HS-27A (cell line): ENCODE results near the gene RNF144B.
"Not testable (repeated sequence)": the region's sequence is repeated elsewhere in the genome, so short reads cannot be mapped to it uniquely, and the experiment has no call there.

Experiments used
- DNase-seq: peaks from one replicate; pipeline ENCODE4 v3.0.0-alpha.2; 2012; ENCODE audit warnings: low read depth, missing footprints

RNF144B gene

DNA sequence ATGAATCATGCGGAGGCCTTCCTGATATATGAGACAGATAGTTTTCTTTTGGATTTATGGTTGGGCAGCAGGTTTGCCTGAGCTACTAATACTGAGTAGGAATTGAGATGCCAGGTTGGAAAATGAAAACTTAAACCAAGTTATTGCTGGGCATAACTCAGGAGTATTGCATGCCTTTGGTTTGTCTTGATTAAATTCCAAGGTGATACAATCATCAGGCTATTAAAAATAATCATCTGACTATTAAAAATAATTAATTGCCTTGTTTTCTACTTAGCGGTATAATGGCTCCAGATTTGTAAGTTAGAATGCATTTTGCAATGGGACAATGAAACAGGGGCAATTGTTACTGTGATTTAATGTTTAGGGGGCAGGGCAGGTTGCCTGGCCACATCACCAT lies 15.5 kb upstream of the RNF144B start:
- no peak for DNase-seq

- no peak for DNase-seq
Measured at GRCh38 chr6:18380158-18380836, 6.9 kb upstream of the RNF144B start.

- DNase-seq, result no peak
Measured at GRCh38 chr6:18380851-18381250, 6.3 kb upstream of the RNF144B start.

- no peak for DNase-seq
Measured at GRCh38 chr6:18383441-18383840, 3.7 kb upstream of the RNF144B start.

DNA sequence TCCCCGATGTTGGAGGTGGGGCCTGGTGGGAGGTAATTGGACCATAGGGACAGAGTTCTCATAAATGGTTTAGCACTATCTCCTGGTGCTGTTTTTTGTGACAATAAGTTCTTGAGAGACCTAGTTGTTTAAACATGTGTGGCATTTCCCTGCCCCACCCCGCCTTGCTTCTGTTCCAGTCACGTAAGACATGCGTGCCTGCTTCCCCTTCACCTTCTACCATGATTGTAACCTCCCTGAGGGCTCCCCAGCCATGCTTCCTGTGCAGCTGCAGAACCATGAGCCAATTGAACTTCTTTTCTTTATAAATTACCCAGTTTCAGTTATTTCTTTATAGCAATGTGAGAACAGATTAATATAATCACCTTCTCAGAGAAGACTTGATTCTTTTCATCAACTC lies 2.5 kb upstream of the RNF144B start:
- DNase-seq, result no peak

DNA sequence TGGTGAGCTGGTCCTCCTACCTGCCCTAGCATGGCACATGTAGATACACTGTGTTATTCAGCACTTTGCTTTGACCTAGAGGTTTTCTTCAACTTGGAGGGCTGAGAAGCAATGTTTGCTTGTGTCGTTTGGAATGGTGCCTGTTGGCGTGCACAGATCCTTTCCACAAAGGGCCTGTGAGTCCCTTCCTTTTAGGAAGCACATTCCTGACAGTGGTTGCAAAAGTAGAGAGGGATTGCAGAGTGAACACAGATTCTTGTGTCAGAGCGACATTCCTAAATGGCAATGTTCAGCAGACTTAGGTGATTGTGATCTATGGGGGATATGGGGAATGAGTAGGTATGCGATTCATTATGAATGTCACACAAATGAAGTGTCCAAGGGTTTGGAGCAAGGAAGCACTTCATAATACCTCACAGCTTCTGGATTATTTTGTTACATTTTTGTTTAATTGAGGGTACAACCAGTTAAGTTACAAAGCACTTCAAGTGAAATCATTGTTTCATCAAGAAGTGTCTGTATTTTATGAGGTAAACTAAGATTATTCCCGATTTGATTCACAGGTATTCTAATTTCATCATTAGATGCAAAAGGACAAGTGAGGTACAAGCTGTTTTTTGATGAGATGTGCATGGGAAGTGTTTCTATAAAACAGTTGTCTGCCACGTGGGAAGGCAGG lies 713 bp upstream of the RNF144B start:
- DNase-seq, result no peak

GRCh38 chr6:18388271-18388670 lies 1.1 kb downstream of the RNF144B start:
- no peak for DNase-seq

DNA sequence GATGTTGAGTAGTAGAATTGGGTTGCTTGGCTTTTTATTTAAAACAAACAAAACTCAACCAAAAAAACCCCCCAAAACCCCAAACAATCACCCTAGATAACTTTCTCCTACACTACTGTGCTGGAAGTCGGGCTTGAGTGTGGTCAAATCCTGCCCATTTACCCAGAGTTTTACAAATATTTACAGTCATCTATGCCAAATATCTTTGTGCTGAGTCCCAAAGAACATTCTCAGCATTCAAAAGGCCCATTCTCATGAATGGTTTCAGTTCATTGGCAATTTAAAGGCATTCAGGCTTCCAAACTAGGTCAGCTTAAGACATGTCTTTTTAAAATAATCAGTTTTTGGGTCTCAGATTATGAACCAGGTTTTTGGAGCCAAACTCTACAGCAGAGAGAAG lies 1.8 kb downstream of the RNF144B start:
- peak; percentile 85 for DNase-seq

GRCh38 chr6:18389479-18389878 lies 2.3 kb downstream of the RNF144B start:
- peak; percentile 50 for DNase-seq

- DNase-seq, result no peak
Measured at GRCh38 chr6:18390476-18390875, 3.3 kb downstream of the RNF144B start.

DNA sequence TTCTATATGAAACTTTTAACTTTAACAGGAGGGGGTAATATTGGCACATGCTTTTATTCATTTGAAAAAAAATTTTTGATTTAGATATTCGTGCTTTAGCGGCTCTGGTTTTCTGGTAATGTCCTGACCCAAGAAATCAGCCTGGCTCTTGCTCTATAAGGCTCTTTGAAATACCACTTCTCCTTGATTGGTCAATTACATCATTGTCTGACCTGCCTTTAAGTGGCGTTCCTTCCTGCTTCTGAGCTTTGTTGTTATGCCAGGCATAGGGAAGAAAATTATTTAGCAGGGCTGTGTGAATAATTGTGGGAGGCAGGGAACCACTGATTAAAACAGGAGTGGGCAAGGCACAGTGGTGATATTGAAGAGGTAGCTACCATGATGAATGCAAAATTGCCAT lies 3.9 kb downstream of the RNF144B start:
- no peak for DNase-seq

DNA sequence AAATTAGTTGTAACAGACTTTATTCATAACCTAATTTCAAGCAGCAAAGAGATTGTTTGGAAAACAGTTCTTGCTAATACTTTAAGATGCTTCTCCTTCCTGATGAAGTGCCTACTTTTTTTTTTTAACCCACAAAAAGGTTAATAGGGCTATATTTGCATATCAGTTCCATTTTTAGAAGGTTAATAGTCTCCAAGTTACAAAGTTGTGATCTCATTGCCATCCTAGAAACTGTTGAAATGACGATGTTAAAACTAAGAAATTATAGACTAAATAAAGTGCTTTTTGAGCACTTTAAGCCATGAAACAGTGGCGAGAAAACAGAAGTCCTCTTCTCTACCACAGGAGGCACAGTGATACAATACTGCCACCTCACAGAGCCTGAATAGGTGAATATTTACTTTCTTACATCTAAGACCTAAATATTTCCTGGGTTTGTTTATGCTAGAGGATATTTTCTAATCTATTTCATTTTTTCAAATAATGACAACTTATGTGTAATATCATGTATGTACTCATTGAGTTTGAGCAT lies 5.3 kb downstream of the RNF144B start:
- no peak for DNase-seq

DNA sequence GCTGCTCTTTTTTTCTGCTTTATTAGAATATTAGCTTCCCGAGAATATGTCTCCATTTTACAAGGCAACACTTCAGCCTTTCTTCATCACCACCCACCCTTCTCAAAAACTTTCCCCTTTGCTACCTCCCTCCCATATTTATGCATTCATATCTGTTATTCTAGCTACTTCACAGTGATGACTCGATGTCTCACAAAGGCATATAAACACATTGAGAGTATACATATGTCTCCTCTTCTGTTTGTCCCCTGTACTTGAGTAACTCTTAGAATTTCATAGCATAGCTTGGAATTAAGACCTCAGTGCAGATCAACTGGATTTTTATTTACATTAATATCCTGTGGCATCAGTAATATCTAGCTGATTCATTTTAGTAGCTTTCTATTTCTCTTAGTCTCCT lies 6.5 kb downstream of the RNF144B start:
- DNase-seq, result no peak

GRCh38 chr6:18395177-18395855 lies 8.2 kb downstream of the RNF144B start:
- no peak for DNase-seq

DNA sequence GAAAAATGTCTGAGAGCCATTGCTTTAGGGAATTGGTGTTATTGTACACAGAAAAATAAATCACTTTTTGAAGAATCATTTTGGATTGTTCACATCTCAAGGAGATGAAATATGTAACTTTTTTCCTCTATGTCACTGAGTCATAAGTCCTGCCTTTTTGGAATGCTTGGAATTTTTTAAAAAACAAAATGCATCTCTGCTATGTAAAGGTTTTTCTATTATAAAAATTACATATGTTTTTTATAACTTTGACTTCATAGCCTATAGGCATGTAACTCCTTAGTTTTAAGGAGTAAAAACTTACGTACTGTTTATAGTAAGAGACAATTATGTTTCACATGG lies 8.7 kb downstream of the RNF144B start:
- peak; percentile 49 for DNase-seq

GRCh38 chr6:18397701-18398100 lies 10.6 kb downstream of the RNF144B start:
- no peak for DNase-seq

DNA sequence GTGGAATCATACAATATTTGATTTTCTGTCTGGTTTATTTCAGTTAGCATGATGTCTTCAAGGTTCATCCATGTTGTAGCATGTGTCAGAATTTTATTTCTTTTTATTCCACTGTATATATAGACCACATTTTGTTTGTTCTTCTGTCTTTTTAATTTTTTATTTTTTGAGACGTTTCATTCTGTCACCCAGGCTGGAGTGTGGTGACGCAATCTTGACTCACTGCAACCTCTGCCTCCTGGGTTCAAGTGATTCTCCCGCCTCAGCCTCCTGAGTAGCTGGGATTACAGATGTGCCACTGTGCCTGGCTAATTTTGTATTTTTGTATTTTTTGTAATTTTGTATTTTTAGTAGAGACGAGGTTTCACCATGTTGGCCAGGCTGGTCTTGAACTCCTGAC lies 11.1 kb downstream of the RNF144B start:
- not testable (repeated sequence) for DNase-seq

DNA sequence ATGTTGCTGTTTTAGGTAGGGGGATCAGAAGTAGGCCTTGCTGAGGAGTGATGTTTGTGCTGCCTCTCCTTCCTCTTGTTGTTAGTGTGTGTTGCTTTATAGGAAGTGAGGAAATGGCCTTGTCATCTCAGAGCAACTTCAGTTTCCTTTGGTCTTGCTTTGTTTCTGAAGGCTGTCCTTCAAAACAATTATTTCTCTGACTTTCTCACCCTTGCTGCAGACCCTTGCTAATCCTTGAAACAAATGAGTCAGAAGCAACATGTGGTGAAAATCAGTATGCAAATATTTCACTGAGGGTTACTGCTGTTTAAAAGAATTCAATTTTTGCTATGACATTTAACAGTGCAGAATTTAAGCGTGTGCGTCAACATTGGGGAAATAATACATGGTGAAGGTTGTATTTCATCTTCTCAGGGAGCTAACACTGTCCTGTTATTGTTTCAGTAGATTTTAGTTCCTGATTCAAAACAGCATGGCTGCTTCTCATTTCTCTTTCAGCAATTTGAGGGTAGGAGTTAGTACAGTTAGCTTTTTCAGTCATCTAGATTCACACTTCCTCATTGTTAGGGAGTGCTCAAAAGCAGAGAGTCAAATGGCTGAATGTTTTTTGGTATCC lies 13.8 kb downstream of the RNF144B start:
- no peak for DNase-seq

DNA sequence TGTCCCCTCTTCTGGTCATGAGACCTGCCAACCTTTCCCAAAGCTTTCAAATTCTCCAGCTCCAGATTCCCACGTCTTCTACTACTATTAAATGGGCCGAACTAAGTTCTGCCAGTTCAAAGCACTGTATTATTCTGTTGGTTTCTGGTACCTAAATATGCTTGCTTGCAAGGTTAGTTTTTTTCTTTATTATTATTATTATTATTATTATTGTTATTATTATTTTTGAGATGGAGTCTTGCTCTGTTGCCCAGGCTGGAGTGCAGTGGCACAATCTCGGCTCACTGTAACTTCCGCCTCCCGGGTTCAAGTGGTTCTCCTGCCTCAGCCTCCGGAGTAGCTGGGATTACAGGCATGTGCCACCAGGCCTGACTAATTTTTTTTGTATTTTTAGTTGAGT lies 17.8 kb downstream of the RNF144B start:
- DNase-seq, result not testable (repeated sequence)

- peak; percentile 84 for DNase-seq
Measured at GRCh38 chr6:18405477-18406293, 18.5 kb downstream of the RNF144B start.

DNA sequence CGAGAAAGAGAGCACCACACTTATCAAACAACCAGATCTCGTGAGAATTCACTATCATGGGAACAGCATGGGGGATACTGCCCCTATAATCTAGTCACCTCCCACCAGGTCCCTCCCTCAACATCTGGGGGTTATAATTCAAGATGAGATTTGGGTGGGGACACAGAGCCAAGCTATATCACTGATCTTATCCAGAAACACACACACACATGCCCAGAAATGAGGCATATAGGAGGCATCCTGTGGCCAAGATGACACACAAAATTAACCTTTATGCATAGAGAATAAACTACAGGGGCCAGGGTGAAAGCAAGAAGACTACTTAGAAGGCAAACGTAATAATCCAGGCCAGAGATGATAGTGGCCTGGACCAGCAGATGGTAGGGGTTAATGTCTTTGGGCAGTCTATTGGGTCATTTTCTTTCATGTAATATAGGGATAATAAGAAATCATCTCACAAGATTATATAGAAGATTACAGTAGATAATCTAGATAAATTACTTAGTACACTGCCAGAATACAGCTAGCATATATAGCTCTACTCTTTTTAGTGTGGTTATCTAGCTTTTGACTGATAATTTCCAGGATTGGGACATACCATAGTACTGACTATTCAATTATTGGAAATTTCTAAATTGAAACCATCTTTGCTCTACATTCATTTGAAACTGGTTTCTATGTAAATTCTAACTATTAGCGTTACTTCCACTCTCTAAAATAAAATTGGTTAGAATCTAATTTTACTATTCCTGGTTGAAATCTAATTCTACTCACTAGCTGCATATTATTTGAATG lies 20.0 kb downstream of the RNF144B start:
- DNase-seq, result peak; percentile 31
